ENCODE data around the gene FHOD3.
"Not testable (repeated sequence)": the region's sequence is repeated elsewhere in the genome, so short reads cannot be mapped to it uniquely, and the experiment has no call there.

The FHOD3 gene

DNA sequence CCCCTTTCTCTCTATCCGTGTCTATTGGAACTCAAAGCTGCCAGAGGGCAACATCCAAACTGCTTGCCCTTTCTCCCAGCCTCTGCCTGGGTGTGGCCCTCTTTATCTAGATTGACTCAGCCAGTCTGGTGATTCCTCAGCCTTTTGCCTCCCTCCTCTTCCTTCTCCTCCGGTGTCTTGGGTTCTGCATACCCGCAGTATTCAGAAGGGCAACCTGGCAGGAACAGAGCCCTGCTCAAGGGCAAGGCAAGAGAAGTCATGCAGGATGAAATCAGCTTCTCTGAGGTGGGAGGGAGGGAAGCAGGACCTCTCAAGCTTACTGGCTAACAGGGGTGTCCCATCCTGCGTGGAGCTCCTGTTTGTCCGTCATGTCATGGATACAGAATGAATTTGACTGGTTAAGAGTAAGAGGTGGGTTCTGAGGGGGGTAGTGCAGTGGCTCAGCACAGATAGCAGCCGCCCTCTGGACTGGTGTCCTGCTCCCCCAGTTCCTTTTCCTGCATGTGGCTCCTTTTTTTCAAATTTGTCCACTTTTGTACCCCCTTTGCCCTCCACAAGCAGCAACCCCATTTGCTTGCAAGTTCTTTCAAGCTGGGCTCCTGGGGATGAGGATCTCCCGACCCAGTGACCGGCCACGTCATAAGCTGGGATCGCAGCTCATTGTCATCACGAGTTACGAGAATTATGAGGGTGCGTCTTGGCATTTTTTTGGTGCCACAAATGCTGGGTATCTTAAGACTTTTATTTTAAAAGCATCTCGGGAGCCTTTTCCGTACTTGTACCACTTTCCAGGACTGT is 154.1 kb downstream of the FHOD3 start:
- no peak for DNase-seq (ENCODE audit: low read depth)

DNA sequence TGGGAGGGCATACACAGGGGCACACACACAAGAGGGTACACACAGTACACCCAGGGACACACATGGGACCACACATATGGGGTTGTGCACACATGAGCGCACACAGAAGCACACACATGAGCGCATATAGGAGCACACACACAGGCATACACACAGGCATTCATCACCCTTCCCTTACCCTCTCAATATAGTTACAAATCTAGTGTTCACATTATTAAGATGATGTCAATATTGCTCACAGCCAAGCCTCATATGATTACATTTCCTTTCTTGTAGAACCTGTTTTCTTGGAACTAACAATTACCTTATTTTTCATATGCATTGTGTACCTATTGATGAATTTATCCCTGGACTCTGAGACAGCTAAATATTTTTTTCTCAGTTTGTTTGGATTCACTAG is 156.7 kb downstream of the FHOD3 start:
- no peak for DNase-seq (ENCODE audit: low read depth)

GRCh38 chr18:36454848-36455458 is 157.4 kb downstream of the FHOD3 start:
- no peak for DNase-seq (ENCODE audit: low read depth)

GRCh38 chr18:36455931-36456330 is 158.4 kb downstream of the FHOD3 start:
- no peak for DNase-seq (ENCODE audit: low read depth)

GRCh38 chr18:36456622-36457021 is 159.1 kb downstream of the FHOD3 start:
- DNase-seq (ENCODE audit: low read depth), result no peak

- no peak for DNase-seq (ENCODE audit: low read depth)
Measured at GRCh38 chr18:36457683-36458082, 160.2 kb downstream of the FHOD3 start.

GRCh38 chr18:36458306-36458705 is 160.8 kb downstream of the FHOD3 start:
- DNase-seq (ENCODE audit: low read depth), result no peak

DNA sequence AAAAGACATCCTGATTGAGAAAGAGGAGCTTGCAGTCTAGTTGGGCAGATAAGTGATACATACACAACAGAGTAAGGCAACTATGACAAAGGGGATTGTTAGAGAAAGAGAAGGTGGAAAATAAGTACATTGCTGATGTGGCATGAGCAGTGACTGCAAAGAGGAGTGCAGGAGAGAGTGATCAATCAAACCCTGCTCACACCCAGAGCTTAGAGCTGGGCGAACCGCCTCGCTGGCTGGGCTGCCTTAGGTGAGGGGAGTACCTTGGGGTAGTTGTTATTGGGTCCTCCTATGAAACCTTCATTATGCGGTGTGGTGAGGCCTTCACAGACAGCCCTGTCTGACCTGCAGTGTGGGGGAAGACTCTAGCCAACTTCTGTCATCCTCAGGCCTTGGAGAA is 161.7 kb downstream of the FHOD3 start:
- DNase-seq (ENCODE audit: low read depth), result no peak

GRCh38 chr18:36459786-36460185 is 162.3 kb downstream of the FHOD3 start:
- no peak for DNase-seq (ENCODE audit: low read depth)

DNA sequence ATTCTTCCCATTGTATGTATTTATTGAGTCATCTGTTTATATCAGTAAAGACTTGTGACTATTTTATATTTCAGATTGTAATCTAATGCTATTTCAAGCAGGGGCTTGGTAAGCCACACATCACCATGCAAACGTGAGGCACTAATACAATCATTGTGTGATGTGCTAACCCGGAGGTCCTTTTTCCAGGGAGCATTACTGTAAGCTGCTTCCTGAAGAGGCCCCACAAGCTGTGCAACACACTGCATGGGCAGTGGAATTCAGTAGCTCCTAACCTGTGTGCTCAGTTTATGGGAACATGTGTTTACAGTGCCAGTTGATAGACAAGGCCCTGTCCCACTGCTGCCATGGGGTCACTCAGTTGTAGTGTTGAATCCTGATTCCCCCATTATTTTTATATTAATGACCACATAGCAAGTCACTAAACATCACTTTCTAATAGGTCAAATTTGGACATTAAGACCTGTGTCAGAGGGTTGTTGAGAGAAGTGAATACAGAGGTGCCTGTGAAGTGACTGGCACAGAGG is 162.9 kb downstream of the FHOD3 start:
- no peak for DNase-seq (ENCODE audit: low read depth)

DNA sequence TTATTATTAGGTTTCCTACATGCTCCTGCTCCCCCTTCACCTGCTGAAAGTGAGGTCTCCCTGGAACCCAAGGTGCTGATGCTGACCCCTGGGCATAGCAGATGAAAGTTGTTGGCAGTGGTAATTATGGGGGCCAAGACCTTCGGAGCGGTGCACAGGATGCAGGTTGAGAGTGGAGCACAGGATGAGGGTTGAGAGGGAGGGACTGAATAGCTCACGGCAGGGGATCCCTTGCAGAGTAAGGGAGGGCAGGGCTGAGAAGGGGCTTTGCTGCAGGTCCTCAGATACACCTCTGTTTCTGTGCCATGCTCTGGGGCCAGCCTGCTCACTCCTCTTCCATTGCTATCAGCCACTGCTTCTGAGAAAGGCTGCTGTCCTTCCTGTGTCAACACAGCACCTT is 163.3 kb downstream of the FHOD3 start:
- no peak for DNase-seq (ENCODE audit: low read depth)

DNA sequence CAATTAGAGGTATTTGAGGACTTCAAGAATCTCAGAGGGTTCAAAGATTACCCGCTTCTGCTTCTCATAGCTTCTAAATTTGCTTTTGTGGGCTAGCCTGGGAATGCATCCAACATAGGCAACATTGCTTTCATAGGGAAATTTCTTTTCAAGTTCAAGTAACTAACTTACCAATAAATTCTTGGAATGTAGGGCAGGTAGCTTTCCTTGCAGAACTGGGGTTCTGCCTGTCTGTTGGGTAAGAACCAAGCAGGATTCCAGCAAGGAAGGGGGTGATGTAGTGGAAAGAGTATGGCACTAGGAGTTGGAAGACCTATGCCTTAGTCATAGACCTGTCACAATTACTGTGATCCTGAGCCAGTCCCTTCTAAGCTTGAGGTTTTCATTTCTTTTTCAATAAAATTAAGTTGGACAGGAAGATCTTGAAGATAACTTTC is 164.1 kb downstream of the FHOD3 start:
- DNase-seq (ENCODE audit: low read depth), result no peak

- DNase-seq (ENCODE audit: low read depth), result not testable (repeated sequence)
Measured at GRCh38 chr18:36463516-36463915, 166.0 kb downstream of the FHOD3 start.

DNA sequence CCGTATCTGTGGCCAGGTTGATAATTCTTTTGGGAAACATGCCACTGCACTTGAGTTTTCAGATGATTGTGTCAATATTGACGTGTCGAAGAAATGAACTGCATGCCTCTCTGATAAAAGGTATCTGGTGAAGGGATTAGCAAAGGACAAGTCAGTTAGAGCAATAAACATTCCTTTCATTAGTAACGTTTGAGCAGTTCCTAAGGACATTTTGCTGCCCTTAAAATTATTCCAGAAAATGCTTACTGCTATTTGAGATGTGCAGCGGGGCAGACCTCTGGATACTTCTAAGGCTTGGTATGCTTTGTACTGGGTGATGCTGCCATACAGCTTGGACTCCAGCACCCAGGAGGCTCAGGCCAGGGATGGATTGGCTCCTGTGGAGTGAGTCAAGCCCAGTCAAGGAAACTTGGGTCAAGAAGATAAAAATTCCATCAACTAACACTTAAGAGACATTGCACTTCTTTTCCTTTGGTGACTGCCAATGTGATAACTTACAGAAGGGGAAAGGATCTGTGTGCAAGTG is 166.7 kb downstream of the FHOD3 start:
- DNase-seq (ENCODE audit: low read depth), result no peak

- no peak for DNase-seq (ENCODE audit: low read depth)
Measured at GRCh38 chr18:36465276-36465675, 167.8 kb downstream of the FHOD3 start.

GRCh38 chr18:36465970-36466369 is 168.5 kb downstream of the FHOD3 start:
- no peak for DNase-seq (ENCODE audit: low read depth)

- DNase-seq (ENCODE audit: low read depth), result no peak
Measured at GRCh38 chr18:36467614-36468013, 170.1 kb downstream of the FHOD3 start.

GRCh38 chr18:36468161-36468560 is 170.6 kb downstream of the FHOD3 start:
- DNase-seq (ENCODE audit: low read depth), result no peak

GRCh38 chr18:36469461-36469860 is 171.9 kb downstream of the FHOD3 start:
- DNase-seq (ENCODE audit: low read depth), result no peak

DNA sequence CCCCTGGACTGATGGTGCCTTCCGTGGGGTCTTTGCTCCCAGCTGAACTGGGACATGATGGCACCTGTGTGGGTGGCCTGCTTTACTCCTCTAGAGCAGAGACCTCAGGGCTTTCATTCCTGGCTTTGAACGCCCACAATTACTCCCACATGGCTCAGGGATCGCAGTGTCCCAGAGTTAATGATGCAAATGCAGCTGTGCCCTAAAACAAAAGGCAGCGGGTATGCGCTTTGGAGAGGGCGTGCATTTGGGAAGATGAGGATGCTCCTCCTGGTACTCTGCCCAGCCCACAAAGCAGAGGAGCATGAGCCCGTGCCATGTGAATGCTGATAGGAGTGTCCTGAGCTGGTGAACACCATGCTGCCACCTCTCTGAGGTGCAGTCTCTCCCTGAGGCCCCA is 173.4 kb downstream of the FHOD3 start:
- DNase-seq (ENCODE audit: low read depth), result no peak

- DNase-seq (ENCODE audit: low read depth), result no peak
Measured at GRCh38 chr18:36471393-36471792, 173.9 kb downstream of the FHOD3 start.

- DNase-seq (ENCODE audit: low read depth), result no peak
Measured at GRCh38 chr18:36476433-36476832, 178.9 kb downstream of the FHOD3 start.

DNA sequence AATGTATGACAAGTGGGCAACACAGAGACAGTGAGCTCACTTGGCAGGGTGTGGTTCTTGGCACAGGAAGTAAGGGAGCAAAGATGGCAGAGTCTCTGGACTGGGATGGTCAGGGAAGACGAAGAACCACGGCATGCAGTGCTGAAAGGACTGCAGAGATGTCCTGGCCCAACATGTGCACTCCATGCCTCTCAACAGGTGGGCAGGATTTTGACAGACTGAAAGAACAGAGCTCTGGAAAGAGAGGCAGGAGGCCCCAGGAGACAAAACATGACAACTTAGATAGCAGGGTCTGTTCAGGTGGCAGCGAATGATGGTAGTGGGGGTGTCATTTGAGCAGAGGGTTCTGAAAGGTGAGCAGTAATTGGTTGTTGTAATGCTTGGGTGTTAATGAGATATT is 180.3 kb downstream of the FHOD3 start:
- DNase-seq (ENCODE audit: low read depth), result no peak

Data from activated T-cell treated with anti-CD3 and anti-CD28 coated beads for 1 hour (primary cell).